Type B pancreatic cell (in vitro differentiated cells): ENCODE measurements around the gene TINAG. TPM values are rescaled to one million over a fixed set of nuclear protein-coding genes. Genes with fewer than 3 reads are reported as not detected.
"Not testable (repeated sequence)": the region's sequence is repeated elsewhere in the genome, so short reads cannot be mapped to it uniquely, and the experiment has no call there.

Source experiments
- DNase-seq: peaks from one replicate; pipeline ENCODE4 v3.0.0; 2021; ENCODE audit warnings: mixed read lengths; ENCODE audit not compliant: unreplicated experiment; ENCODE audit errors: extremely low spot score
- H3K27ac Mint-ChIP-seq: 2 replicates; pipeline ENCODE4 v1.8.0; 2021; ENCODE audit warnings: mild to moderate bottlenecking, mixed read lengths
- H3K27me3 Mint-ChIP-seq: 2 replicates; pipeline ENCODE4 v1.8.0; 2021; ENCODE audit warnings: mixed read lengths
- H3K36me3 Mint-ChIP-seq: 2 replicates; pipeline ENCODE4 v1.8.0; 2021; ENCODE audit warnings: mixed read lengths
- H3K4me1 Mint-ChIP-seq: one replicate; pipeline ENCODE4 v1.8.0; 2021; ENCODE audit warnings: mixed read lengths; ENCODE audit not compliant: unreplicated experiment
- H3K4me3 Mint-ChIP-seq: 2 replicates; pipeline ENCODE4 v1.8.0; 2021; ENCODE audit warnings: mild to moderate bottlenecking, mixed read lengths
- H3K9me3 Mint-ChIP-seq: 2 replicates; pipeline ENCODE4 v1.8.0; 2021; ENCODE audit warnings: mixed read lengths
- total RNA-seq: library from RNA; stranded (reverse); gene quantifications from 2 replicates; pipeline ENCODE4 v1.2.1, GENCODE V29; 2021; ENCODE audit warnings: low replicate concordance
- TF ChIP-seq, protein P1 (sequence below): fragments of 200-600 bp; sonication (generic); conservative IDR thresholded peaks from 2 replicates; pipeline ENCODE4 v1.5.0; 2021; ENCODE audit warnings: antibody characterized with exemption, mild to moderate bottlenecking

Gene TINAG
- total RNA-seq, 1 donor from 2014 or later: not detected

DNA sequence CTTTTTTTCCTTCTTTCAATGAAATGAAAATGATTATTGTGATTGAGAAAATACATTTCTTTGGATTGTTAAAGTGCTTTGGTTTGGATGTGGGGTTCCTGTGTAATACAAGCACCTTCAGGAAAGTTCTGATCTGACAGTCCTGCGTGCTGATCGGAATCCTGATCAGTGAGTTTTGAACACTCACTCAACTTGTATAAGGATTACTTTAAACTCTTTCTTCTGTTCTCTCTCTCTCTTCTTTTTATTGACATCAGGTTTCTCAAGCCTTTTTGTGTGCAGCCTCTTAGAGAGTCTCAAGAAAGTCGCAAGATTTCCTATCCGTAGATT lies 710 bp downstream of the TINAG start:
- Mint-ChIP-seq H3K36me3 (no peaks in the 10 kb centered on the region), H3K4me1 (no peaks in the 10 kb centered on the region), H3K4me3 (no peak overlapping the region), H3K9me3 (no peaks in the 10 kb centered on the region), H3K27ac (no peak overlapping the region), H3K27me3 (peaks cover 5% of the 10 kb centered on the region)
- no peak for DNase-seq
- TF ChIP-seq, protein P1, sequence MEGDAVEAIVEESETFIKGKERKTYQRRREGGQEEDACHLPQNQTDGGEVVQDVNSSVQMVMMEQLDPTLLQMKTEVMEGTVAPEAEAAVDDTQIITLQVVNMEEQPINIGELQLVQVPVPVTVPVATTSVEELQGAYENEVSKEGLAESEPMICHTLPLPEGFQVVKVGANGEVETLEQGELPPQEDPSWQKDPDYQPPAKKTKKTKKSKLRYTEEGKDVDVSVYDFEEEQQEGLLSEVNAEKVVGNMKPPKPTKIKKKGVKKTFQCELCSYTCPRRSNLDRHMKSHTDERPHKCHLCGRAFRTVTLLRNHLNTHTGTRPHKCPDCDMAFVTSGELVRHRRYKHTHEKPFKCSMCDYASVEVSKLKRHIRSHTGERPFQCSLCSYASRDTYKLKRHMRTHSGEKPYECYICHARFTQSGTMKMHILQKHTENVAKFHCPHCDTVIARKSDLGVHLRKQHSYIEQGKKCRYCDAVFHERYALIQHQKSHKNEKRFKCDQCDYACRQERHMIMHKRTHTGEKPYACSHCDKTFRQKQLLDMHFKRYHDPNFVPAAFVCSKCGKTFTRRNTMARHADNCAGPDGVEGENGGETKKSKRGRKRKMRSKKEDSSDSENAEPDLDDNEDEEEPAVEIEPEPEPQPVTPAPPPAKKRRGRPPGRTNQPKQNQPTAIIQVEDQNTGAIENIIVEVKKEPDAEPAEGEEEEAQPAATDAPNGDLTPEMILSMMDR: no peak

DNA sequence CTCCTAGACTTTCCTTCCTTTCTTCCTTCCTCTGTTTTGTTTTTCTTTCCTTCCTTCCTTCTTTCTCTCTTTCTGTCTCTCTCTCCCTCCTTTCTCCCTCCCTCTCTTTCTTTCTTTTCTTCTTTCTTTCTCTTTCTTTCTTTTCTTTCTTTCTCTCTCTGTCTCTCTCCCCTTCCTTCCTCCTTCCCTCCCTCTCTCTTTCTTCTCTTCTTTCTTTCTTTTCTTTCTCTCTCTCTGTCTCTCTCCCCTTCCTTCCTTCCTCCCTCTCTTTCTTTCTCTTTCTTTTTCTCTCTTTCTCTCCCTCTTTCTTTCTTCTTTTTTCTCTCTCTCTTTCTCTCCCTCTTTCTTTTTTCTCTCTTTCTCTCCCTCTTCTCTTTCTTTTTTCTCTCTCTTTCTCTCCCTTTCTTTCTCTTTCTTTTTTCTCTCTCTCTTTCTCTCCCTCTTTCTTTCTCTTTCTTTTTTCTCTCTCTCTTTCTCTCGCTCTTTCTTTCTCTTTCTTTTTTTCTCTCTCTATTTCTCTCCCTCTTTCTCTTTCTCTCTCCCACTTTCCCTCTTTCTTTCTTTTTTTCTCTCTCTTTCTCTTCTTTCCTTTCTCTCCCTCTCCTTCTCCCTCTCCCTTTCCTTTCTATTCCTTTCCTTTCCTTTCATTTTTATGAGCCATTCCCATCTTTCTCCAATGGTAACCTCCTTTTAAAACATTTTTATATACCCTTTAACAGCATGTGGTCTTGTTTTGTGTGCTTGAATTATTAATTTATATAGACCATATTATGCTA lies 2.3 kb downstream of the TINAG start:
- H3K27me3 Mint-ChIP-seq: peaks cover 5% of the 10 kb centered on the region
- H3K27ac Mint-ChIP-seq: no peak overlapping the region
- TF ChIP-seq, protein P1: no peak
- no peaks in the 10 kb centered on the region for H3K4me1 Mint-ChIP-seq
- no peak for DNase-seq
- H3K36me3 Mint-ChIP-seq: no peaks in the 10 kb centered on the region
- no peaks in the 10 kb centered on the region for H3K9me3 Mint-ChIP-seq
- H3K4me3 Mint-ChIP-seq: no peak overlapping the region

DNA sequence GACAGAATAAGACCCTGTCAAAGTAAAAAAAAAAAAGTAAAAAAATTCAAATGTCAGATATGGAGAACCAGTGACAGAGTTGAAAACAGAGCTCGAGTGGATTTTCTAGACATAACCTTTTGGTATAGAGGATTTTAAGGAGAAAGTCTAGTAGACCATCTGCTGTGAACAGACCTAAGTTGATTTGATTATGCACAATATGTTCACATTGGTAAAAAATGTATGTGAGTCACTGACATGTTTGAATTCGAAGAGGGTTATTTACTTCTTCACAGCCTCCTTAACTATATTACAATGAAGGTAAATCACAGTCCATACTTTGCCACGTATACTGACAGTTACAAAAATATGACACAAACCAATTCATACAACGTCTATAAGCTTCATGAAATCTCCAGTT lies 7.4 kb downstream of the TINAG start:
- TF ChIP-seq, protein P1: no peak
- no peak overlapping the region for H3K27ac Mint-ChIP-seq

DNA sequence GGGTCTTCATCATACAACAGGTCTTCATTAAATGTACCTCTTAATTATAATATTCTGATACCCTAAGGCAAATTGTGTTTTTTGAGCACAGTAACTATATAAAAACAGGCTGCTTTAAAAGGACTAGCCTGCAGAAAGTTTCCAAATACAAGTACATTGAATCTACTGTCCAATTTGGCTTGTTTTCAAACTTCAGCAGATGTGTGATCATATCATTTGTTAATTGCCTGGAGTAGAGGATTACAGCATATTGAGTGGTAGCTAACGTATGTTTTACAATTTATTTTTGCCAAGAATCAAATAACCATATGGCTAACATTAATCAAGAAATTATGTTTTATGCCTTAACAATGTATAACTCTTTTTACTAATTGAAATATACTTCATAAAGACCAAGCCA lies 12.6 kb downstream of the TINAG start:
- no peaks in the 10 kb centered on the region for H3K4me1 Mint-ChIP-seq
- no peaks in the 10 kb centered on the region for H3K36me3 Mint-ChIP-seq
- no peak overlapping the region for H3K4me3 Mint-ChIP-seq
- TF ChIP-seq, protein P1: no peak
- DNase-seq: no peak
- no peaks in the 10 kb centered on the region for H3K27me3 Mint-ChIP-seq
- H3K9me3 Mint-ChIP-seq: no peaks in the 10 kb centered on the region
- H3K27ac Mint-ChIP-seq: no peak overlapping the region

More for the DNA sequence above, 7.4 kb downstream of the TINAG start:
- no peaks in the 10 kb centered on the region for H3K4me1 Mint-ChIP-seq
- no peaks in the 10 kb centered on the region for H3K9me3 Mint-ChIP-seq
- no peak overlapping the region for H3K4me3 Mint-ChIP-seq
- no peak for DNase-seq
- H3K27me3 Mint-ChIP-seq: peaks cover 5% of the 10 kb centered on the region
- H3K36me3 Mint-ChIP-seq: no peaks in the 10 kb centered on the region

DNA sequence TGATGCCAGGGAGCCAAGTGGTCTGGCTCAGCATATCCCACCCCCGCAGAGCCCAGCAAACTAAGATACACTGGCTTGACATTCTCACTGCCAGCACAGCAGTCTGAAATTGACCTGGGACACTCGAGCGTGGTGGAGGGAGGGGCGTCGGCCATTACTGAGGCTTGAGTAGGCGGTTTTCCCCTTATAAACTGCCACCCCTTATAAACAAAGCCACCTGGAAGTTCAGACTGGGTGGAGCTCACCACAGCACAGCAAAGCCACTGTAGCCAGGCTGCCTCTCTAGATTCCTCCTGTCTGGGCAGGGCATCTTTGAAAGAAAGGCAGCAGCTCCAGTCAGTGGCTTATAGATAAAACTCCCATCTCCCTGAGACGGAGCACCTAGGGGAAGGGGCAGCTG lies 19.4 kb downstream of the TINAG start:
- H3K9me3 Mint-ChIP-seq: no peaks in the 10 kb centered on the region
- no peak overlapping the region for H3K27ac Mint-ChIP-seq
- H3K4me1 Mint-ChIP-seq: no peaks in the 10 kb centered on the region
- TF ChIP-seq, protein P1: no peak
- no peak for DNase-seq
- H3K27me3 Mint-ChIP-seq: no peaks in the 10 kb centered on the region
- no peak overlapping the region for H3K4me3 Mint-ChIP-seq
- H3K36me3 Mint-ChIP-seq: no peaks in the 10 kb centered on the region

DNA sequence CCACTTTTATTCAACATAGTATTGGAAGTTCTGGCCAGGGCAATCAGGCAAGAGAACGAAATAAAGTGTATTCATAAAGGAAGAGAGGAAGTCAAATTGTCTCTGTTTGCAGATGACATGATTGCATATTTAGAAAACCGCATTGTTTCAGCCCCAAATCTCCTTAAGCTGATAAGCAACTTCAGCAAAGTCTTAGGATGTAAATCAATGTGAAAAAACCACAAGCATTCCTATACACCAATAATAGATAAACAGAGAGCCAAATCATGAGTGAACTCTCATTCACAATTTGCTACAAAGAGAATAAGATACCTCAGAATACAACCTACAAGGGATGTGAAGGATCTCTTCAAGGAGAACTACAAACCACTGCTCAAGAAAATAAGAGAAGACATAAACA lies 23.3 kb downstream of the TINAG start:
- H3K9me3 Mint-ChIP-seq, H3K36me3 Mint-ChIP-seq, H3K27me3 Mint-ChIP-seq, H3K27ac Mint-ChIP-seq, DNase-seq, H3K4me3 Mint-ChIP-seq, H3K4me1 Mint-ChIP-seq: not testable (repeated sequence)
